SHP77 (cell line): ENCODE results near the gene CCN6.
A peak's percentile ranks its signal among the peaks of the same experiment; 100 is the strongest.
"Not testable (repeated sequence)": the region's sequence is repeated elsewhere in the genome, so short reads cannot be mapped to it uniquely, and the experiment has no call there.

Experiments
- DNase-seq, 2 experiments: peaks; one replicate each; lab custom pipeline; 2025; lab: John Stamatoyannopoulos, UW

Gene CCN6

GRCh38 chr6:112030206-112030960 lies 23.5 kb upstream of the CCN6 start:
- DNase-seq, result no peak

- no peak for DNase-seq
These were observed 22.8 kb upstream of the CCN6 start for GRCh38 chr6:112030961-112031660.

DNA sequence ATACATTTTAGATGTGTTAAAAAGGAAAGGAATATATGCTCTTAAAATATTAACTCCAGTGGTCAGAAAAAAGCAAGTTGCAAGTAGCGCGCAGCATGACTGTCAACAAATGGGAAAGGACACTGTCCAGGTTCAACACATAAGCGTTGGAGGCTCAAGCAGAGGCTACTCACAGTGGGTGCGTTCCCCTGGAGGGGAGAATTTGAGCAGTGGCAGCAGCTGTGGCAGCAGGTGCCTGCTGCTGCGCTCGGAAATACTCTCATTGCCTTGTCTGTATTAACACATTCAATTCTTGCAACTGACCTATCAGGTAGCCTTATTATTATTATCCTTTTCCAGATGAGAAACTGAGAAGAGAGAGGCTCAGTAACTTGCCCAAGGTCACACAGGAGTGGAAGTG lies 21.9 kb upstream of the CCN6 start:
- peak in 1 of 2 experiments; percentile 38 for DNase-seq

DNA sequence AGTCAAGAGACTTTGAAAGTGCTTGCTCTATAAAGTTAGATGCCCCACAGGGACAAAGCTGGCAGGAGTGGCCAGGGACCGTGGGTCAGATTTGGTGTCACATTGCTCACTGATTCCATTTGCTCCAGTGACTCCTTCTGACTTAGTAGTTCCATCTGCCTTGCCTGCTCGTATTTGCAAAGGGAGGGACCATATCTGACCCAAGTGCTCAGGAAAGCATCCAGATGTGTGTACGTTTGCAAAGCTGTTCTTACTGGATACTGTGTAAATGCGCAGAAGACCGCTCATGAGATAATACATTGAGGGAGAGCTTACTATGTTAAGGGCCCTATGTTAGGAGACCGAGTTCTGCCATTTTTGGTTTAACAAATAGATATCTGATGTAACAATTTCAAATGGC lies 21.2 kb upstream of the CCN6 start:
- no peak for DNase-seq

DNA sequence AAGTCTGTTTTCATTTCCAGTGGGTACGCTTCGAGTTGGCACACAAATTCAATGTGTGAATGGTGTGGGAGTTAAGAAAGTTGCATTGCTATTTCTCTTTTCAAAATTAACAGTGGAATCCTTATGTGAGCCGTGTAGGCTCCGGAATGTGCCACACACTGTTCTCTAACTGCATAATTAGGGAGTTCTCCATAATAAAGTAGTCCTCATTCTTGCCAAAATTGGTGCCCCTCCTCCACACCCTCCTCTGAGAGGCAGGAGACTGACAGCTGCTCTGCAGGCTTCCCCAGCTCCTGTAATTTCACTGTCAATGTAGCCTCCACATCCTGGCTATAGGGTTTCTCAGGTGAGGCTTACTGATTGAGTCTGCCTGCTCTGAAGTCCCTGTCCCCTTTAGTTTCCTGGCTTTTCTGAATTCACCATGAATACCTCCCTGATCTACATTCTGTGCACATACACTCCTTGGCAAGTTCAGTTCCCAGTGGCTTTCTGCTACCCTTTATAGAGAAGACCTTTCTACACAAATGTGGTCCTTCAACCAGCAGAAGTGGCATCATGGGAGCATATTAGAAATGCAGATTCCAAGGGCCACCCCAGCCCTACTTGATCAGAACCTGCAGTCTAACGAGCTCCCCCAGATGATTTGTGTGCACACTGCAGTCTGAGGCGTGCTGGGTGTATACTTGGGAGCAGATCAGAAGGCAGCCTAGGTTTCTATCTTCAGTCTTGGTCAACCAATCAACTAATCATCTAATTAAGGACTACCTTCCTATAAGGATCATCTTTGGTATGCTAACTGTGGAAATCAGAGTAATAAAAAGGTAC lies 19.9 kb upstream of the CCN6 start:
- no peak for DNase-seq

DNA sequence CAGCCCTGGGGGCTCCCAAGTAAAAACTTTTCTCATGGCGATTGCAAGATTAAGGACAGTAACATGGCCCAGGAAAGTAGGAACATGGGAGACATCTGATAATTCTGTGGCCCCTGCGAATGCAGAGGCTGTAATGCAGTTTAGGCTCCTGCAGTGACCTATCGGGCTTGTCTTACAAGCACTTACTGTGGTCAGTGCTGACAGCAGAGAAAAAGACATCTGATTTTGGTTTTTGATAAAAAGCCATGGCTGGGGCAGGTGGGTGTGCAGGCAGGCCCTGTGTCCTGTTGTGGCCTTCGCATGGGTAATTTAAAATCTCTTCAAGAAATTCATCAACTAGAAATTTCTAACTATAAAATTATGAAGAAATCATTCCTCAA lies 19.3 kb upstream of the CCN6 start:
- no peak for DNase-seq

DNA sequence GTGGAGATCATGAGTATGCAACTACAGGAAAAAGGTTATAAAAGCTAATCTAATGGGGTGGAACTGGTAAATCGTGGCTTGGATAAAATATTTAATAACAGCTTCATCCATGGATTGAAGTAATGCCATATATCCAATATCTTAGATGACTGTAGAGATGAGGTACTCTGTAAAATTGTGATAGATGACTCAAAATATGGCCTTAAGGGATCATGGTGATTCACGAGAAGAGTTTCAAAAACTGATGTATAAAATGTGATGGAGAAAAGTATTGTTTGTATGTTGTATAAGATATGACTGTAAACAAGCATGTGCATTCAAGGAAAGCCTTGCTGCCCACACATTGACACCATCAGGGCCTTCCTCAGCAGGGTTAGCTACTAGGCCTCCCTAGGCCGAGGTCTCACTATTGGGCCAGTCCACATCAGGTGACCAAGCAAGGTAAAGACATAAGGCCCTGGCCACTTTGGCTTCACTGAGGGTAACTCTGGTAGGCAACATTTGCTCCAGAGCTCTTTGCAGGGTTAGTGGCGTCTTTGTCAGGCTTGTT lies 17.7 kb upstream of the CCN6 start:
- DNase-seq, result no peak

GRCh38 chr6:112037783-112038216 lies 16.1 kb upstream of the CCN6 start:
- DNase-seq, result peak in 1 of 2 experiments; percentile 46

DNA sequence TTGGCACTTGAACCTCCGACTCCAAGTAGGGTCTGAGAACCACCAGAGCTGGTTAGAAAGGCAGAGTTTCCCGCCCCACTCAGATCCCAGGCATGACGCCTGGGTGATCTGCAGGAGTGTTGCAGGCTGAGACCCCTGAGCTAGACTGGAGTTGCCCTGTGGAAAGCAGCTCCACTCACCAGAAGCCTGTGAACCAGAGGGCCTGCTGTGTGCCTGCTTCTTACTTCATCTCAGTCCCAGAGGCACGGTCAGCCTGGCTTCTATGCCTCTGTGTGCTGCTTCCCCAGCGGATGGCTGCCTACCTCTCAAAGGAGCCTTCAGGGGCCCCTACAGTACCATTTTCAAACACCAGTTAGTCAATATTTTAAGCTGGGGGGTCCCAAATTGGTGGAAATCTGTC lies 15.6 kb upstream of the CCN6 start:
- no peak for DNase-seq

DNA sequence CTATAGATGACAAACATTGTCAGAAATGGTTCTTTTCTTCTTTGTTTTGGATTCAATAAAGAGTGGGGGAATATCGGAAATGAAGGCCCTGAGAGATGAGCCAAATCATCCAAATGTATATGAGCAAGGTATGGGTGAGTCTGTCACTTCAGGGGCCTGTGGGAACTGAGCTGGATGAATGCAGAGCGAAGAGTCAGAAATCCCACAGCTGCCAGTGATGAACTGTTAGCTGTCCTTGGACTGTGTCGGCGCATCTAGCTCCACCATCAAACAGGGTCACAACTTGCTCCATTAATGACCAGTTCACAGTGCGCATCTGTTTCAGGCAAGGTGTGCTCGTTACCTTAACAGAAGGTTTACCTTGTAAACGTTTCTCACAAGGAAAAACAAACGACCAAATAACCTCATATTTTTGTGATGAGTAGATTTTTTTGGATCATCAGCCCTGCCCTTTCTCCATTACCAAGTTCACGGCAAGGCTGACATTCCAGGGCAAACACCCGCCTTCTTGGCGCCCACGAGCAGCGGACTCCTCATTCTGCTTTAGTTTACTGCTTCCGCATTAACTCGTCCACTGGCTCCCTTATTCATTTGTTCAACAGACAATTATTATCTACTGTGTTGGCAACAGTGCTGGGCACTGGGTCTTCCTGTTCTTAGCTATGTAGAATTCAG lies 15.0 kb upstream of the CCN6 start:
- DNase-seq, result no peak

GRCh38 chr6:112039431-112039770 lies 14.5 kb upstream of the CCN6 start:
- DNase-seq, result no peak

DNA sequence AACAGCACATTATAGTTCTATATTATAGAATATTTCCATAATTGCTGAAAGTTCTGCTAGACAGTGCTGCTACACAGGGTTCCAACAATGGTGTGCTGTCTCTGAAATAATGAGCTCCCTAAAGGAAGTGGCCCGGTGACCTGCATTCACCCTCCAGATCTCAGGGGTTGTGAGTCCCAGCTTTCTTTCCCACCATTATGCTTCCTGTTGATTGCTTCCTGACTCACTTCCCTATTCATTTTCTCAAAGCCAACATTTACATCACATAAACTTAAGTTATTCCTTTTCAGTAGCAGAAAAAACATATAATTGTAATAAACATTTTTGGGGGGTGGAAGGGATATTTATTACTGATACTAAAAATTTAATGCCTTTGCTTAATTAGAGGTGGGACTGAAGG lies 12.9 kb upstream of the CCN6 start:
- no peak for DNase-seq

GRCh38 chr6:112041535-112041934 lies 12.4 kb upstream of the CCN6 start:
- DNase-seq, result no peak

- peak; percentile 91 for DNase-seq
These were observed 10.6 kb upstream of the CCN6 start for GRCh38 chr6:112043032-112044007.

GRCh38 chr6:112044196-112044595 lies 9.7 kb upstream of the CCN6 start:
- DNase-seq, result no peak

DNA sequence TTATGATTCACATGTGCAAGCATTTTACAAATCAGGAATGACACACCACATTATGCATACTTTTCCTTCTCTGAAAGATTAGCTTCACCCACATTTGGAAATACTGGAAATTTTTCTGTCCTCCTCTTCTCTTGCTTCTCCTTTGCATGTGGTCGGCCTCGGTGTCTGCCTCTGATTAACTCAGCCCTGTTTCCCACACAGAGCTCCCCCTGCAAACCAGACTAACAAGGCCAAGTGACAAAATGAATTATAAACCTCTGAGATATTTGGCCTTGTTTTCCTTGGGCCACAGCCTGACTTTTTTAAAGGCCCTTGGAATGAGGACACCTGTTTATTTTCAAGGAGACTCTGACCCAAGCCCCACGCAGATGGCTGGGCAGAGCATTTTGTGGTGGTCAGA lies 9.0 kb upstream of the CCN6 start:
- DNase-seq, result no peak

DNA sequence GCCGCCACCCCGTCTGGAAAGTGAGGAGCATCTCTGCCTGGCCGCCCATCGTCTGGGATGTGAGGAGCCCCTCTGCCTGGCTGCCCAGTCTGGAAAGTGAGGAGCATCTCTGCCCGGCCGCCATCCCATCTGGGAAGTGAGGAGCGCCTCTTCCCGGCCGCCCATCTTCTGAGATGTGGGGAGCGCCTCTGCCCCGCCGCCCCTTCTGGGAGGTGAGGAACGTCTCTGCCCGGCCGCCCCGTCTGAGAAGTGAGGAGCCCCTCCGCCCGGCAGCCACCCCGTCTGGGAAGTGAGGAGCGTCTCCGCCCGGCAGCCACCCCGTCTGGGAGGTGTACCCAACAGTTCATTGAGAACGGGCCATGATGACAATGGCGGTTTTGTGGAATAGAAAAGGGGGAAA lies 6.4 kb upstream of the CCN6 start:
- DNase-seq, result not testable (repeated sequence)

- DNase-seq, result no peak
These were observed 4.7 kb upstream of the CCN6 start for GRCh38 chr6:112049026-112049799.

GRCh38 chr6:112049996-112050395 lies 3.9 kb upstream of the CCN6 start:
- no peak for DNase-seq

DNA sequence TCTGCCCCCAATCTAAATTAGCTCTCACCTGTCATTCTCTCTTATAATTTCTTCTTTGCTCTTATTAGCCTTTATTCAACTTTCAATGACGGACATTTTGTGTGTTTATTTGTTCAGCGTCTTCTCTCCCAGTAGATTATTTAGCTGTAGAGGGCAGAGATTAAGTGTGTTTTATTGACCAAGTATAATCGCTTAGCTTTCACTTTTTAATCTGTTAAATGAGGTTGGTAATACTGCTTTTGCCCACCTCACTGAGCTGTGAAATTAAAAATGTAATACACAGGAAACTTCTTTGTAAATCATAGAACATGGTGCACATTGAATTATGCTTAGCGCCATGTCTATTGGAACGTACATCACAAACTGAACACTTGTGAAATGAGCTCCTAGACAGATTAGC lies 3.5 kb upstream of the CCN6 start:
- DNase-seq, result no peak
